H1 (cell line): Measurements from ENCODE around the gene MAP3K15.

Source experiments
- CTCF ChIP-seq, 3 experiments: IDR thresholded peaks; 1 replicate in 2 of 3; 2 replicates in 1 of 3; pipeline versions ENCODE4 v1.5.1 to v1.6.1; 2011; ENCODE audit warnings: low read length in 3 of 3, mild to moderate bottlenecking in 3 of 3, inconsistent platforms in 2 of 3, low read depth in 1 of 3, moderate library complexity in 1 of 3; ENCODE audit not compliant: insufficient read depth in 1 of 3; ENCODE audit errors: control extremely low read depth in 1 of 3
- E2F6 ChIP-seq: IDR thresholded peaks from 2 replicates; pipeline ENCODE4 v1.6.1; 2012; ENCODE audit warnings: inconsistent platforms
- GTF2F1 ChIP-seq: IDR thresholded peaks from 2 replicates; pipeline ENCODE4 v1.6.1; 2012; ENCODE audit warnings: low read depth, low read length, improper control_type of control experiment, borderline replicate concordance
- KDM4A ChIP-seq: IDR thresholded peaks from one replicate; pipeline ENCODE4 v1.7.1; 2012; ENCODE audit warnings: low read depth, mild to moderate bottlenecking, moderate library complexity, low read length, inconsistent platforms; ENCODE audit not compliant: severe bottlenecking
- MAFK ChIP-seq: IDR thresholded peaks from 2 replicates; pipeline ENCODE4 v1.6.1; 2012; ENCODE audit warnings: low read depth, mild to moderate bottlenecking, improper control_type of control experiment, low read length
- MAX ChIP-seq: IDR thresholded peaks from 2 replicates; pipeline ENCODE4 v1.6.1; 2012; ENCODE audit warnings: inconsistent platforms
- PHF8 ChIP-seq: fragments of 200-600 bp; sonication (generic); conservative IDR thresholded peaks from 2 replicates; pipeline ENCODE4 v1.7.1; 2012; ENCODE audit warnings: low read depth, mild to moderate bottlenecking, inconsistent platforms, low read length, moderate library complexity
- POLR2A ChIP-seq, 2 experiments: IDR thresholded peaks; 1 replicate in 1 of 2; 2 replicates in 1 of 2; pipeline ENCODE4 v1.6.1; 2011; ENCODE audit warnings: low read depth in 2 of 2, low read length in 2 of 2, mild to moderate bottlenecking in 2 of 2; ENCODE audit errors: control extremely low read depth in 1 of 2
- RAD21 ChIP-seq, 2 experiments: IDR thresholded peaks in 1 of 2; conservative IDR thresholded peaks in 1 of 2; 2 replicates each; pipeline ENCODE4 v1.6.1; 2011; ENCODE audit warnings: low read depth in 2 of 2, low read length in 2 of 2, improper control_type of control experiment in 1 of 2, inconsistent platforms in 1 of 2, mild to moderate bottlenecking in 1 of 2, moderate library complexity in 1 of 2
- RFX5 ChIP-seq: IDR thresholded peaks from 2 replicates; pipeline ENCODE4 v1.6.1; 2011; ENCODE audit warnings: low read depth, low read length, improper control_type of control experiment, borderline replicate concordance
- SIX5 ChIP-seq: IDR thresholded peaks from 2 replicates; pipeline ENCODE4 v1.6.1; 2011; ENCODE audit warnings: mild to moderate bottlenecking, low read depth, low read length
- SRF ChIP-seq: IDR thresholded peaks from 2 replicates; pipeline ENCODE4 v1.6.1; 2011; ENCODE audit warnings: mild to moderate bottlenecking, low read depth, low read length, moderate library complexity

GRCh38 chrX:19462879-19463278 is 52.4 kb downstream of the MAP3K15 start:
- TF ChIP-seq GTF2F1 (no peak), PHF8 (no peak), MAFK (no peak), KDM4A (no peak), RAD21 (IDR thresholded peaks at IDR 0.05 in 1 of 2, conservative IDR thresholded peaks at IDR 0.05 in 1 of 2; ENCODE audit: low read depth in 2 of 2, low read length in 2 of 2) (no peak), RFX5 (no peak), SIX5 (no peak), SRF (no peak), POLR2A (IDR thresholded peaks at IDR 0.05; ENCODE audit: control extremely low read depth in 1 of 2, low read depth in 2 of 2, low read length in 2 of 2) (no peak), E2F6 (no peak), MAX (no peak), CTCF (IDR thresholded peaks at IDR 0.05; ENCODE audit: control extremely low read depth in 1 of 3, insufficient read depth in 1 of 3, low read depth in 1 of 3, low read length in 3 of 3) (no peak)
